ENCODE measurements around the gene CLIC4. TPM values are rescaled to one million over a fixed set of nuclear protein-coding genes. Genes with fewer than 3 reads are reported as not detected.

Gene CLIC4
- total and polyA plus RNA-seq, 2 experiments from 2014 or later = 92.5 to 308 TPM

DNA sequence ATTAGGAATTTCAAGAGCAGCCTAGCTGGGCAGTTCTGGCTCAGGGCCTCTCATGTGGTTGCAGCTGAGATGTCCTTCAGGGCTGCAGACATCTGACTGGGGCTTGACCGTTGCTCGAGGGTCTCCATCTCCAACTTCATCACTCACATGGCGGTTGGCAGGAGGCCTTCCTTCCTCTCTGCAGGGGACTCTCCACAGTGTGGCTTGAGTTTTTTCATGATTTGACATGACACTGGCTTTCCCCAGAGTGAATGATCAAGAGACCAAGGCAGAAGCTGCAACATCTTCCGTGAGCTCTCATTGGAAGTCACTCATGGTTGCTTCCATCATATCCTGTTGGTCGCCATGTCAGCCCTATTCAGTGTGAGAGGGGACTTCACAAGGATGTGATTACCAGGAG is 110.2 kb downstream of the CLIC4 start:
- H3K4me2 ChIP-seq = no peak overlapping the region
- Mint-ChIP-seq H3K27me3 (ENCODE audit: insufficient read depth, low read depth, poor library complexity) (no peaks in the 10 kb centered on the region), H3K4me3 (no peak overlapping the region), H3K4me1 (no peaks in the 10 kb centered on the region), H3K27ac (no peak overlapping the region), H3K36me3 (ENCODE audit: low read depth) (no peaks in the 10 kb centered on the region), H3K9me3 (no peaks in the 10 kb centered on the region)
- ATAC-seq (no peak), DNase-seq (ENCODE audit: low spot score) (no peak)
- no peaks in the 10 kb centered on the region for H3F3A ChIP-seq (replicated peaks; ENCODE audit: low read depth)
- no peaks in the 10 kb centered on the region for H3K36me3 ChIP-seq (ENCODE audit: insufficient read depth)
- H3K9me2 ChIP-seq (ENCODE audit: insufficient read depth) = no peaks in the 10 kb centered on the region
- H3K27ac ChIP-seq (ENCODE audit: low read depth) = no peak overlapping the region
- TF ChIP-seq POLR2AphosphoS5 (IDR thresholded peaks at IDR 0.05; ENCODE audit: low read depth) = no peak
- TF ChIP-seq, protein P1, sequence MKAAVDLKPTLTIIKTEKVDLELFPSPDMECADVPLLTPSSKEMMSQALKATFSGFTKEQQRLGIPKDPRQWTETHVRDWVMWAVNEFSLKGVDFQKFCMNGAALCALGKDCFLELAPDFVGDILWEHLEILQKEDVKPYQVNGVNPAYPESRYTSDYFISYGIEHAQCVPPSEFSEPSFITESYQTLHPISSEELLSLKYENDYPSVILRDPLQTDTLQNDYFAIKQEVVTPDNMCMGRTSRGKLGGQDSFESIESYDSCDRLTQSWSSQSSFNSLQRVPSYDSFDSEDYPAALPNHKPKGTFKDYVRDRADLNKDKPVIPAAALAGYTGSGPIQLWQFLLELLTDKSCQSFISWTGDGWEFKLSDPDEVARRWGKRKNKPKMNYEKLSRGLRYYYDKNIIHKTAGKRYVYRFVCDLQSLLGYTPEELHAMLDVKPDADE (IDR thresholded peaks at IDR 0.05) = no peak
- TF ChIP-seq JUNB (IDR thresholded peaks at IDR 0.05; ENCODE audit: unreplicated experiment) = no peak
- TF ChIP-seq NANOG (IDR thresholded peaks at IDR 0.05; ENCODE audit: borderline replicate concordance) = no peak
- no peak for TF ChIP-seq STAT1 (IDR thresholded peaks at IDR 0.05; ENCODE audit: unreplicated experiment)
- no peak for TF ChIP-seq ZNF331 (CRISPR knock-in tag; IDR thresholded peaks at IDR 0.05; ENCODE audit: low read depth)
- TF ChIP-seq EZH2phosphoT487 (IDR thresholded peaks at IDR 0.05; ENCODE audit: unreplicated experiment) = no peak
- TF ChIP-seq EZH2 (IDR thresholded peaks at IDR 0.05; ENCODE audit: low read depth, unreplicated experiment) = no peak
- TF ChIP-seq, protein P2, sequence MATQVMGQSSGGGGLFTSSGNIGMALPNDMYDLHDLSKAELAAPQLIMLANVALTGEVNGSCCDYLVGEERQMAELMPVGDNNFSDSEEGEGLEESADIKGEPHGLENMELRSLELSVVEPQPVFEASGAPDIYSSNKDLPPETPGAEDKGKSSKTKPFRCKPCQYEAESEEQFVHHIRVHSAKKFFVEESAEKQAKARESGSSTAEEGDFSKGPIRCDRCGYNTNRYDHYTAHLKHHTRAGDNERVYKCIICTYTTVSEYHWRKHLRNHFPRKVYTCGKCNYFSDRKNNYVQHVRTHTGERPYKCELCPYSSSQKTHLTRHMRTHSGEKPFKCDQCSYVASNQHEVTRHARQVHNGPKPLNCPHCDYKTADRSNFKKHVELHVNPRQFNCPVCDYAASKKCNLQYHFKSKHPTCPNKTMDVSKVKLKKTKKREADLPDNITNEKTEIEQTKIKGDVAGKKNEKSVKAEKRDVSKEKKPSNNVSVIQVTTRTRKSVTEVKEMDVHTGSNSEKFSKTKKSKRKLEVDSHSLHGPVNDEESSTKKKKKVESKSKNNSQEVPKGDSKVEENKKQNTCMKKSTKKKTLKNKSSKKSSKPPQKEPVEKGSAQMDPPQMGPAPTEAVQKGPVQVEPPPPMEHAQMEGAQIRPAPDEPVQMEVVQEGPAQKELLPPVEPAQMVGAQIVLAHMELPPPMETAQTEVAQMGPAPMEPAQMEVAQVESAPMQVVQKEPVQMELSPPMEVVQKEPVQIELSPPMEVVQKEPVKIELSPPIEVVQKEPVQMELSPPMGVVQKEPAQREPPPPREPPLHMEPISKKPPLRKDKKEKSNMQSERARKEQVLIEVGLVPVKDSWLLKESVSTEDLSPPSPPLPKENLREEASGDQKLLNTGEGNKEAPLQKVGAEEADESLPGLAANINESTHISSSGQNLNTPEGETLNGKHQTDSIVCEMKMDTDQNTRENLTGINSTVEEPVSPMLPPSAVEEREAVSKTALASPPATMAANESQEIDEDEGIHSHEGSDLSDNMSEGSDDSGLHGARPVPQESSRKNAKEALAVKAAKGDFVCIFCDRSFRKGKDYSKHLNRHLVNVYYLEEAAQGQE (IDR thresholded peaks at IDR 0.05; ENCODE audit: unreplicated experiment) = no peak
- TF ChIP-seq ZNF114 (CRISPR knock-in tag; IDR thresholded peaks at IDR 0.05) = no peak
- TF ChIP-seq CREB1 (CRISPR knock-in tag; IDR thresholded peaks at IDR 0.05; ENCODE audit: low read depth) = no peak
- TF ChIP-seq, protein P3, sequence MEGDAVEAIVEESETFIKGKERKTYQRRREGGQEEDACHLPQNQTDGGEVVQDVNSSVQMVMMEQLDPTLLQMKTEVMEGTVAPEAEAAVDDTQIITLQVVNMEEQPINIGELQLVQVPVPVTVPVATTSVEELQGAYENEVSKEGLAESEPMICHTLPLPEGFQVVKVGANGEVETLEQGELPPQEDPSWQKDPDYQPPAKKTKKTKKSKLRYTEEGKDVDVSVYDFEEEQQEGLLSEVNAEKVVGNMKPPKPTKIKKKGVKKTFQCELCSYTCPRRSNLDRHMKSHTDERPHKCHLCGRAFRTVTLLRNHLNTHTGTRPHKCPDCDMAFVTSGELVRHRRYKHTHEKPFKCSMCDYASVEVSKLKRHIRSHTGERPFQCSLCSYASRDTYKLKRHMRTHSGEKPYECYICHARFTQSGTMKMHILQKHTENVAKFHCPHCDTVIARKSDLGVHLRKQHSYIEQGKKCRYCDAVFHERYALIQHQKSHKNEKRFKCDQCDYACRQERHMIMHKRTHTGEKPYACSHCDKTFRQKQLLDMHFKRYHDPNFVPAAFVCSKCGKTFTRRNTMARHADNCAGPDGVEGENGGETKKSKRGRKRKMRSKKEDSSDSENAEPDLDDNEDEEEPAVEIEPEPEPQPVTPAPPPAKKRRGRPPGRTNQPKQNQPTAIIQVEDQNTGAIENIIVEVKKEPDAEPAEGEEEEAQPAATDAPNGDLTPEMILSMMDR (conservative IDR thresholded peaks at IDR 0.05; ENCODE audit: low read depth in 2 of 2) = no peak
- no peaks in the 10 kb centered on the region for H4K20me1 ChIP-seq (replicated peaks; ENCODE audit: insufficient read depth)
- no peak overlapping the region for H2AFZ ChIP-seq
- H3K27me3 ChIP-seq (ENCODE audit: insufficient read depth) = no peaks in the 10 kb centered on the region
- no peaks in the 10 kb centered on the region for H3K79me2 ChIP-seq (replicated peaks; ENCODE audit: insufficient read depth)
- no peak overlapping the region for H3K4me3 ChIP-seq
- no peaks in the 10 kb centered on the region for H3K4me1 ChIP-seq (ENCODE audit: insufficient read depth)

All from GM23338 (cell line).